GM23338 (cell line): ENCODE results near the gene LIPH.

Experiments used
- CTCF ChIP-seq, 2 experiments: fragments of 200-600 bp in 1 of 2; sonication (generic) in 1 of 2; conservative IDR thresholded peaks; 2 replicates each; pipeline versions ENCODE4 v1.5.1 to v1.6.1; 2016 to 2017; ENCODE audit warnings: antibody characterized with exemption in 2 of 2, low read depth in 2 of 2, mild to moderate bottlenecking in 2 of 2, moderate library complexity in 1 of 2
- POLR2AphosphoS5 ChIP-seq: IDR thresholded peaks from 2 replicates; pipeline ENCODE4 v1.6.1; 2016; ENCODE audit warnings: antibody characterized with exemption, low read depth

DNA sequence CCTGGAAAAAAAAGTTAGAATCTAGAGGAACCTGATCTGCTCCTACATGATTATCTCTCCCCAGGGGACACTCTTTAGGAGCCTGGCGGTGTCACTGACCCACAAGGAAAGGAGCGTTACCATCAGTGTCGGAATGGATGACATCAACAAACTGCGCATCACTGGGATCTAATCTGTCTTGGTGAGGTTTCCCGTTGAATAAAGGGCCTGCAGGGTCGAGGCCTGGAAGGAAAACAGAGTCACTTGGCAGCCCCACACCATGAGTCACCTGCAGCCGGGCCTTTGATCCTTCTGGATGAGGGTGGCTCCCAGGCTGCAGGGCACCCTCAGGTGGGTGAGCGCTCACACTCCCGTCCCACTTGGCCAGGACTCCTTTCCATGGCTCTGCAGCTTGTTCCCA, 25.0 kb downstream of the LIPH start:
- TF ChIP-seq CTCF (conservative IDR thresholded peaks at IDR 0.05; ENCODE audit: low read depth in 2 of 2) (no peak), POLR2AphosphoS5 (no peak)
